ENCODE measurements around the gene SLC35E2B. TPM values are rescaled to one million over a fixed set of nuclear protein-coding genes. Genes with fewer than 3 reads are reported as not detected.
"Not testable (repeated sequence)": the region's sequence is repeated elsewhere in the genome, so short reads cannot be mapped to it uniquely, and the experiment has no call there.

The SLC35E2B gene
- total and polyA plus RNA-seq, 2 donors: 22.5 to 45.6 TPM

- not testable (repeated sequence) for DNase-seq (ENCODE audit: low read depth in 6 of 9, low spot score in 9 of 9); H3K36me3 ChIP-seq (ENCODE audit: control insufficient read depth in 2 of 2, insufficient read depth in 2 of 2, low read length in 1 of 2); H3K27me3 ChIP-seq (ENCODE audit: control insufficient read depth in 2 of 2, insufficient read depth in 1 of 2, low read length in 1 of 2); H3K27ac ChIP-seq (ENCODE audit: low read depth in 1 of 2, low read length in 1 of 2); H3K9me3 ChIP-seq (ENCODE audit: control insufficient read depth in 2 of 2, insufficient read depth in 1 of 2, low read length in 1 of 2); H3K4me3 ChIP-seq (ENCODE audit: low read length in 2 of 2); H3K4me1 ChIP-seq (ENCODE audit: control insufficient read depth in 2 of 2, insufficient read depth in 2 of 2, low read length in 2 of 2)
- 98% methylated on average over 19 of the region's 23 CpGs for WGBS
Measured at GRCh38 chr1:1696431-1697357, 4.1 kb upstream of the SLC35E2B start.

- not testable (repeated sequence) for H3K4me1 ChIP-seq (ENCODE audit: control insufficient read depth in 2 of 2, insufficient read depth in 2 of 2, low read length in 2 of 2); H3K27me3 ChIP-seq (ENCODE audit: control insufficient read depth in 2 of 2, insufficient read depth in 1 of 2, low read length in 1 of 2); H3K9me3 ChIP-seq (ENCODE audit: control insufficient read depth in 2 of 2, insufficient read depth in 1 of 2, low read length in 1 of 2)
- WGBS: under 1% methylated on average over 31 of the region's 45 CpGs
- peaks cover 4 to 10% of the 10 kb centered on the region in 2 donors for H3K36me3 ChIP-seq (ENCODE audit: control insufficient read depth in 2 of 2, insufficient read depth in 2 of 2, low read length in 1 of 2)
- H3K27ac ChIP-seq (ENCODE audit: low read depth in 1 of 2, low read length in 1 of 2): peak overlapping the region; percentile 86 to 94
- H3K4me3 ChIP-seq (ENCODE audit: low read length in 2 of 2): peak overlapping the region; percentile 45 to 57
- DNase-seq (ENCODE audit: low read depth in 6 of 9, low spot score in 9 of 9): peak in 8 of 9 donors; percentile 19 to 91 (median 69)
Measured at GRCh38 chr1:1692324-1692713, 276 bp downstream of the SLC35E2B start.

- not testable (repeated sequence) for H3K9me3 ChIP-seq (ENCODE audit: control insufficient read depth in 2 of 2, insufficient read depth in 1 of 2, low read length in 1 of 2); H3K27ac ChIP-seq (ENCODE audit: low read depth in 1 of 2, low read length in 1 of 2); H3K4me3 ChIP-seq (ENCODE audit: low read length in 2 of 2); DNase-seq (ENCODE audit: low read depth in 6 of 9, low spot score in 9 of 9); H3K27me3 ChIP-seq (ENCODE audit: control insufficient read depth in 2 of 2, insufficient read depth in 1 of 2, low read length in 1 of 2); H3K4me1 ChIP-seq (ENCODE audit: control insufficient read depth in 2 of 2, insufficient read depth in 2 of 2, low read length in 2 of 2)
- H3K36me3 ChIP-seq (ENCODE audit: control insufficient read depth in 2 of 2, insufficient read depth in 2 of 2, low read length in 1 of 2): peaks cover 4 to 10% of the 10 kb centered on the region in 2 donors
- WGBS: 0% methylated on average over 3 of the region's 16 CpGs
Measured at GRCh38 chr1:1691443-1691842, 1.2 kb downstream of the SLC35E2B start.

- not testable (repeated sequence) for H3K4me1 ChIP-seq (ENCODE audit: control insufficient read depth in 2 of 2, insufficient read depth in 2 of 2, low read length in 2 of 2)
Measured at GRCh38 chr1:1689526-1689925, 3.1 kb downstream of the SLC35E2B start.

GRCh38 chr1:1687846-1688245 is 4.7 kb downstream of the SLC35E2B start:
- no peaks in the 10 kb centered on the region for H3K27me3 ChIP-seq (ENCODE audit: control insufficient read depth in 2 of 2, insufficient read depth in 1 of 2, low read length in 1 of 2)

More at GRCh38 chr1:1689526-1689925, 3.1 kb downstream of the SLC35E2B start:
- H3K27me3 ChIP-seq (ENCODE audit: control insufficient read depth in 2 of 2, insufficient read depth in 1 of 2, low read length in 1 of 2); H3K9me3 ChIP-seq (ENCODE audit: control insufficient read depth in 2 of 2, insufficient read depth in 1 of 2, low read length in 1 of 2); H3K4me3 ChIP-seq (ENCODE audit: low read length in 2 of 2); H3K27ac ChIP-seq (ENCODE audit: low read depth in 1 of 2, low read length in 1 of 2); DNase-seq (ENCODE audit: low read depth in 6 of 9, low spot score in 9 of 9): not testable (repeated sequence)
- peaks cover 4 to 14% of the 10 kb centered on the region in 2 donors for H3K36me3 ChIP-seq (ENCODE audit: control insufficient read depth in 2 of 2, insufficient read depth in 2 of 2, low read length in 1 of 2)
- WGBS: 99% methylated on average over 7 of the region's 7 CpGs

GRCh38 chr1:1684031-1684681 is 8.4 kb downstream of the SLC35E2B start:
- peaks cover 0 to 3% of the 10 kb centered on the region in 2 donors for H3K4me1 ChIP-seq (ENCODE audit: control insufficient read depth in 2 of 2, insufficient read depth in 2 of 2, low read length in 2 of 2)
- 94% methylated on average over 28 of the region's 28 CpGs for WGBS
- no peak overlapping the region for H3K4me3 ChIP-seq (ENCODE audit: low read length in 2 of 2)

More at GRCh38 chr1:1687846-1688245, 4.7 kb downstream of the SLC35E2B start:
- Histone ChIP-seq H3K27ac (ENCODE audit: low read depth in 1 of 2, low read length in 1 of 2) (no peak overlapping the region), H3K9me3 (ENCODE audit: control insufficient read depth in 2 of 2, insufficient read depth in 1 of 2, low read length in 1 of 2) (no peaks in the 10 kb centered on the region), H3K4me1 (ENCODE audit: control insufficient read depth in 2 of 2, insufficient read depth in 2 of 2, low read length in 2 of 2) (no peaks in the 10 kb centered on the region), H3K36me3 (ENCODE audit: control insufficient read depth in 2 of 2, insufficient read depth in 2 of 2, low read length in 1 of 2) (peaks cover 14 to 24% of the 10 kb centered on the region in 2 donors), H3K4me3 (ENCODE audit: low read length in 2 of 2) (no peak overlapping the region)
- no peak for DNase-seq (ENCODE audit: low read depth in 6 of 9, low spot score in 9 of 9)
- WGBS: 87% methylated on average over 9 of the region's 9 CpGs

GRCh38 chr1:1683104-1683905 is 9.3 kb downstream of the SLC35E2B start:
- peaks cover 7 to 12% of the 10 kb centered on the region in 2 donors for H3K4me1 ChIP-seq (ENCODE audit: control insufficient read depth in 2 of 2, insufficient read depth in 2 of 2, low read length in 2 of 2)
- no peak overlapping the region for H3K4me3 ChIP-seq (ENCODE audit: low read length in 2 of 2)
- DNase-seq (ENCODE audit: low read depth in 6 of 9, low spot score in 9 of 9): no peak
- peaks cover 19 to 20% of the 10 kb centered on the region in 2 donors for H3K36me3 ChIP-seq (ENCODE audit: control insufficient read depth in 2 of 2, insufficient read depth in 2 of 2, low read length in 1 of 2)
- no peaks in the 10 kb centered on the region for H3K9me3 ChIP-seq (ENCODE audit: control insufficient read depth in 2 of 2, insufficient read depth in 1 of 2, low read length in 1 of 2)
- H3K27me3 ChIP-seq (ENCODE audit: control insufficient read depth in 2 of 2, insufficient read depth in 1 of 2, low read length in 1 of 2): no peaks in the 10 kb centered on the region
- no peak overlapping the region for H3K27ac ChIP-seq (ENCODE audit: low read depth in 1 of 2, low read length in 1 of 2)
- 92% methylated on average over 26 of the region's 26 CpGs for WGBS

More at GRCh38 chr1:1684031-1684681, 8.4 kb downstream of the SLC35E2B start:
- H3K27ac ChIP-seq (ENCODE audit: low read depth in 1 of 2, low read length in 1 of 2): no peak overlapping the region
- no peaks in the 10 kb centered on the region for H3K9me3 ChIP-seq (ENCODE audit: control insufficient read depth in 2 of 2, insufficient read depth in 1 of 2, low read length in 1 of 2)
- H3K36me3 ChIP-seq (ENCODE audit: control insufficient read depth in 2 of 2, insufficient read depth in 2 of 2, low read length in 1 of 2): peaks cover 22% of the 10 kb centered on the region in 2 donors
- H3K27me3 ChIP-seq (ENCODE audit: control insufficient read depth in 2 of 2, insufficient read depth in 1 of 2, low read length in 1 of 2): no peaks in the 10 kb centered on the region
- no peak for DNase-seq (ENCODE audit: low read depth in 6 of 9, low spot score in 9 of 9)

- no peaks in the 10 kb centered on the region for H3K27me3 ChIP-seq (ENCODE audit: control insufficient read depth in 2 of 2, insufficient read depth in 1 of 2, low read length in 1 of 2)
- no peak overlapping the region for H3K27ac ChIP-seq (ENCODE audit: low read depth in 1 of 2, low read length in 1 of 2)
- 89% methylated on average over 11 of the region's 11 CpGs for WGBS
- H3K36me3 ChIP-seq (ENCODE audit: control insufficient read depth in 2 of 2, insufficient read depth in 2 of 2, low read length in 1 of 2): peaks cover 13 to 20% of the 10 kb centered on the region in 2 donors
- H3K4me1 ChIP-seq (ENCODE audit: control insufficient read depth in 2 of 2, insufficient read depth in 2 of 2, low read length in 2 of 2): peaks cover 12 to 24% of the 10 kb centered on the region in 2 donors
- no peaks in the 10 kb centered on the region for H3K9me3 ChIP-seq (ENCODE audit: control insufficient read depth in 2 of 2, insufficient read depth in 1 of 2, low read length in 1 of 2)
- no peak overlapping the region for H3K4me3 ChIP-seq (ENCODE audit: low read length in 2 of 2)
- no peak for DNase-seq (ENCODE audit: low read depth in 6 of 9, low spot score in 9 of 9)
Measured at GRCh38 chr1:1680912-1681273, 11.7 kb downstream of the SLC35E2B start.
